HG03045 (cell line): ENCODE measurements around the gene PROM2.

Experiments used
- ATAC-seq: cut with Tn5 transposase; IDR thresholded peaks from one replicate; pipeline ENCODE4 v1.9.1; 2021; ENCODE audit warnings: mild to moderate bottlenecking, moderate library complexity; ENCODE audit not compliant: unreplicated experiment

The PROM2 gene

DNA sequence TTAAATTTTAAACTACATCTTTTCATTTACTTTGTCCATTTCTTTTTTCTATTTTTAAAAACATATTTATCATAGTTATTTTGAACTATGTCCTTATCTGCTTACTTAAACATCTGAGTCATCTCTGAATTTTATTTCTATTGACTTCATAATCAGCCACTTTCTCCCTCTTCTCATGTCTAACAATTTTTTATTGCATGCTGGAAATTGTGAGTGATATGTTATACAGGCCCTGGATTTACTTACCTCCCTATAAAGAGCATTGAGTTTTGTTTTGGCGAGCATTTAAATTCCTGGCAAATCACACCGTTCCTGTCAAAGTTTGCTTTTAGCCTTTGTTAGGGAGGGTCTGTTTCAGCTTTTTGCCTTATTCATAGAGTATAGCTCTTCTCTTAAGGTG is 62.2 kb downstream of the PROM2 start:
- no peak for ATAC-seq

DNA sequence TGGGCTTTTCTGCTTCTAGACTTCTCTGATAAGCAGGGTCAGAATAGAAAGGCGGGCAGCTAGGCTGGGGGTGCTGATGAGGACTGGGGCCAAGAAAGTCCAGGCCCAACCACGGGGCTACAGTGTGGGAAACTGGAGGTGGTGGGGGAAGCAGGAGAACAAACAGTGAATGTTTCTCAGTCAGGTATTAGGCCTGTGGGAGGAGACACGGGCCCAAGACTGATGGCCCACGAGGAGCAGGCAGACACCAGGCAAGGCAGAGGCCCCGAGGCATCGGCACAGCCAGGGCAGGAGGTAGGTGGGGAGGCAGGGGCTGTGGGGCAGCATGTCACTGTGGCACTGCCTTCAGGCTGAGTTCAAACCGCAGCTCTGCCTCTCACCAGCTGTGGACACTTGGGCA is 63.6 kb downstream of the PROM2 start:
- ATAC-seq = no peak
